SK-N-MC (cell line): Measurements from ENCODE around the gene AFAP1.

Source experiments
- EZH2 ChIP-seq: fragments of 200-600 bp; sonication (generic); IDR thresholded peaks from one replicate; pipeline ENCODE4 v1.6.1; 2017; ENCODE audit warnings: antibody characterized with exemption
- POLR2AphosphoS5 ChIP-seq: IDR thresholded peaks from 2 replicates; pipeline ENCODE4 v1.6.1; 2012; ENCODE audit warnings: mild to moderate bottlenecking, low read depth, low read length, borderline replicate concordance

- TF ChIP-seq EZH2 (no peak), POLR2AphosphoS5 (no peak)
These were observed 53.4 kb downstream of the AFAP1 start for GRCh38 chr4:7886007-7886973.
